Measurements from ENCODE around the gene ETV1. TPM values are rescaled to one million over a fixed set of nuclear protein-coding genes. Genes with fewer than 3 reads are reported as not detected.

Gene ETV1
- total and polyA plus RNA-seq, 9 of the 15 experiments (the other 6 are each of a cell fraction or from before 2014, with no cell fraction given), result 7.2 to 27.4 (median 14.0) TPM

- TF ChIP-seq JUND (IDR thresholded peaks at IDR 0.05; ENCODE audit: borderline replicate concordance, low read depth, low read length), result peak; percentile 49; the same call in 1 of the 2 replicates
- peak; percentile 49; the same call in 1 of the 3 replicates for TF ChIP-seq JUND (tag; IDR thresholded peaks at IDR 0.05; ENCODE audit: borderline replicate concordance, low read depth, low read length)
- TF ChIP-seq EWSR1 (IDR thresholded peaks at IDR 0.05; ENCODE audit: borderline replicate concordance, low read depth, partially characterized antibody), result no peak
- TF ChIP-seq IFI16 (CRISPR knock-in tag; IDR thresholded peaks at IDR 0.05), result no peak
- peak; percentile 84 for TF ChIP-seq CEBPB (tag; IDR thresholded peaks at IDR 0.05)
- TF ChIP-seq KLF10 (CRISPR knock-in tag; IDR thresholded peaks at IDR 0.05), result no peak
- TF ChIP-seq EP300 (IDR thresholded peaks at IDR 0.05; ENCODE audit: low read length), result peak; percentile 56; the same call in 1 of the 2 replicates
- TF ChIP-seq ZNF668 (CRISPR knock-in tag; IDR thresholded peaks at IDR 0.05), result no peak
- no peak for TF ChIP-seq SRSF7 (optimal IDR thresholded peaks at IDR 0.05; ENCODE audit: low read depth, low read length)
- peak; percentile 62 for TF ChIP-seq EGR1 (conservative IDR thresholded peaks at IDR 0.05)
- no peak for TF ChIP-seq MLX (CRISPR knock-in tag; conservative IDR thresholded peaks at IDR 0.05)
- TF ChIP-seq THRAP3 (IDR thresholded peaks at IDR 0.05; ENCODE audit: borderline replicate concordance), result no peak
- no peak for TF ChIP-seq ZNF785 (CRISPR knock-in tag; IDR thresholded peaks at IDR 0.05)
- TF ChIP-seq HDAC3 (IDR thresholded peaks at IDR 0.05; ENCODE audit: borderline replicate concordance, partially characterized antibody), result peak; percentile 15
- TF ChIP-seq SMARCE1 (IDR thresholded peaks at IDR 0.05), result peak; percentile 57; the same call in 1 of the 2 replicates
- no peak for TF ChIP-seq SAFB2 (IDR thresholded peaks at IDR 0.05; ENCODE audit: borderline replicate concordance, low read depth, low read length, severe bottlenecking)
- TF ChIP-seq RFX1 (IDR thresholded peaks at IDR 0.05), result no peak
- TF ChIP-seq ZNF395 (CRISPR knock-in tag; IDR thresholded peaks at IDR 0.05), result peak; percentile 27; the same call in 1 of the 2 replicates
- TF ChIP-seq ATF3 (IDR thresholded peaks at IDR 0.05), result peak; percentile 80
- TF ChIP-seq ATF3 (CRISPR knock-in tag; conservative IDR thresholded peaks at IDR 0.05), result no peak
- TF ChIP-seq GMEB1 (CRISPR knock-in tag; IDR thresholded peaks at IDR 0.05), result no peak
- no peak for TF ChIP-seq YBX1 (IDR thresholded peaks at IDR 0.05)
- peak; percentile 68 for TF ChIP-seq NFRKB (IDR thresholded peaks at IDR 0.05; ENCODE audit: low read depth)
- TF ChIP-seq TEAD2 (tag; IDR thresholded peaks at IDR 0.05), result no peak
Observed at GRCh38 chr7:13982940-13983677, 6.4 kb downstream of the ETV1 start (continued).
